Measurements from ENCODE around the gene CWF19L1.

CWF19L1 gene

GRCh38 chr10:100184426-100184825 lies 83.0 kb downstream of the CWF19L1 start:
- TF ChIP-seq TOX (CRISPR knock-in tag; IDR thresholded peaks at IDR 0.05; ENCODE audit: borderline replicate concordance) (no peak), GLIS3 (CRISPR knock-in tag; IDR thresholded peaks at IDR 0.05) (no peak), ZNF565 (CRISPR knock-in tag; conservative IDR thresholded peaks at IDR 0.05; ENCODE audit: low read depth) (no peak), ZNF70 (CRISPR knock-in tag; IDR thresholded peaks at IDR 0.05) (no peak), TCF4 (CRISPR knock-in tag; IDR thresholded peaks at IDR 0.05; ENCODE audit: borderline replicate concordance) (no peak), PPARA (CRISPR knock-in tag; IDR thresholded peaks at IDR 0.05; ENCODE audit: borderline replicate concordance) (no peak), ISL1 (CRISPR knock-in tag; IDR thresholded peaks at IDR 0.05) (no peak), ARNTL (CRISPR knock-in tag; IDR thresholded peaks at IDR 0.05; ENCODE audit: borderline replicate concordance, low read depth) (no peak)
- TF ChIP-seq, protein P1, sequence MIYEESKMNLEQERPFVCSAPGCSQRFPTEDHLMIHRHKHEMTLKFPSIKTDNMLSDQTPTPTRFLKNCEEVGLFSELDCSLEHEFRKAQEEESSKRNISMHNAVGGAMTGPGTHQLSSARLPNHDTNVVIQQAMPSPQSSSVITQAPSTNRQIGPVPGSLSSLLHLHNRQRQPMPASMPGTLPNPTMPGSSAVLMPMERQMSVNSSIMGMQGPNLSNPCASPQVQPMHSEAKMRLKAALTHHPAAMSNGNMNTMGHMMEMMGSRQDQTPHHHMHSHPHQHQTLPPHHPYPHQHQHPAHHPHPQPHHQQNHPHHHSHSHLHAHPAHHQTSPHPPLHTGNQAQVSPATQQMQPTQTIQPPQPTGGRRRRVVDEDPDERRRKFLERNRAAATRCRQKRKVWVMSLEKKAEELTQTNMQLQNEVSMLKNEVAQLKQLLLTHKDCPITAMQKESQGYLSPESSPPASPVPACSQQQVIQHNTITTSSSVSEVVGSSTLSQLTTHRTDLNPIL (CRISPR knock-in tag; IDR thresholded peaks at IDR 0.05; ENCODE audit: low read depth): no peak
- TF ChIP-seq, protein P2, sequence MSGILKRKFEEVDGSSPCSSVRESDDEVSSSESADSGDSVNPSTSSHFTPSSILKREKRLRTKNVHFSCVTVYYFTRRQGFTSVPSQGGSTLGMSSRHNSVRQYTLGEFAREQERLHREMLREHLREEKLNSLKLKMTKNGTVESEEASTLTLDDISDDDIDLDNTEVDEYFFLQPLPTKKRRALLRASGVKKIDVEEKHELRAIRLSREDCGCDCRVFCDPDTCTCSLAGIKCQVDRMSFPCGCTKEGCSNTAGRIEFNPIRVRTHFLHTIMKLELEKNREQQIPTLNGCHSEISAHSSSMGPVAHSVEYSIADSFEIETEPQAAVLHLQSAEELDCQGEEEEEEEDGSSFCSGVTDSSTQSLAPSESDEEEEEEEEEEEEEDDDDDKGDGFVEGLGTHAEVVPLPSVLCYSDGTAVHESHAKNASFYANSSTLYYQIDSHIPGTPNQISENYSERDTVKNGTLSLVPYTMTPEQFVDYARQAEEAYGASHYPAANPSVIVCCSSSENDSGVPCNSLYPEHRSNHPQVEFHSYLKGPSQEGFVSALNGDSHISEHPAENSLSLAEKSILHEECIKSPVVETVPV (CRISPR knock-in tag; IDR thresholded peaks at IDR 0.05): no peak
- ATAC-seq: no peak

DNA sequence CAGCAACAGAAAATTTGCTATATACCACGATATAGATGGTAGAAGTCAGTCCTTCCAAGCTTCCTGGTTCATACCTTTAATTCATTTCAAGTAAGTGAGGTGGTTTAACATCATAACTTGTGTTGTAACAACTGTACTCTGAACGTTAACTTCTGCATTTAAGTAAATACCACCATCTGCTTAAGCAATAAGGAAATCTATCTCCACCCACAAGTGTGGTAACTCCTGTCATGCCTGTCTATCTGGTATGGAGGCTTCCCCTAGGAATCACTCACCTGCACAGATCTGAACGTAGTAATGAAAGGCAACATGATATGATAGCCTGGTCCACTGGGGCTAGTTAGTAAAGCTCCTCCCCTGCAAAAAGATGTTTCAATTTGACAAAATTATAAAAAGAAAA lies 84.0 kb downstream of the CWF19L1 start:
- ATAC-seq: no peak

More for the DNA sequence above, 84.0 kb downstream of the CWF19L1 start:
- TF ChIP-seq BACH2 (CRISPR knock-in tag; IDR thresholded peaks at IDR 0.05; ENCODE audit: borderline replicate concordance) (no peak), GLIS3 (CRISPR knock-in tag; IDR thresholded peaks at IDR 0.05) (no peak), TOX (CRISPR knock-in tag; IDR thresholded peaks at IDR 0.05; ENCODE audit: borderline replicate concordance) (no peak), ZNF8 (CRISPR knock-in tag; IDR thresholded peaks at IDR 0.05) (no peak), POU6F1 (CRISPR knock-in tag; IDR thresholded peaks at IDR 0.05; ENCODE audit: borderline replicate concordance, low read depth) (no peak), PATZ1 (CRISPR knock-in tag; IDR thresholded peaks at IDR 0.05; ENCODE audit: borderline replicate concordance) (no peak), ESRRG (CRISPR knock-in tag; IDR thresholded peaks at IDR 0.05) (no peak), ZFP3 (CRISPR knock-in tag; IDR thresholded peaks at IDR 0.05) (no peak), OSR1 (CRISPR knock-in tag; IDR thresholded peaks at IDR 0.05) (no peak), SNAI2 (CRISPR knock-in tag; IDR thresholded peaks at IDR 0.05) (no peak), CSDC2 (CRISPR knock-in tag; IDR thresholded peaks at IDR 0.05) (no peak), RARB (CRISPR knock-in tag; IDR thresholded peaks at IDR 0.05) (no peak), ISL1 (CRISPR knock-in tag; IDR thresholded peaks at IDR 0.05) (no peak), TCF4 (CRISPR knock-in tag; IDR thresholded peaks at IDR 0.05; ENCODE audit: borderline replicate concordance) (no peak), ZC3H10 (CRISPR knock-in tag; IDR thresholded peaks at IDR 0.05) (no peak), TSHZ2 (CRISPR knock-in tag; IDR thresholded peaks at IDR 0.05) (no peak), PPARA (CRISPR knock-in tag; IDR thresholded peaks at IDR 0.05; ENCODE audit: borderline replicate concordance) (no peak), ZNF565 (CRISPR knock-in tag; conservative IDR thresholded peaks at IDR 0.05; ENCODE audit: low read depth) (no peak)
- TF ChIP-seq, protein P1 (CRISPR knock-in tag; IDR thresholded peaks at IDR 0.05; ENCODE audit: low read depth): no peak
